Urinary bladder (tissue), 4 donors: ENCODE data around the gene PDE4B. TPM values are rescaled to one million over a fixed set of nuclear protein-coding genes. Genes with fewer than 3 reads are reported as not detected.
"Not testable (repeated sequence)": the region's sequence is repeated elsewhere in the genome, so short reads cannot be mapped to it uniquely, and the experiment has no call there.

Experiments used
- DNase-seq: peaks from one replicate; pipeline ENCODE4 v3.0.0-alpha.2; 2015; ENCODE audit errors: extremely low spot score
- H3K27ac ChIP-seq: one replicate; pipeline ENCODE4 v1.5.1; 2013; ENCODE audit warnings: low read depth, mild to moderate bottlenecking, moderate library complexity
- H3K36me3 ChIP-seq: one replicate; pipeline ENCODE4 v1.6.1; 2013; ENCODE audit warnings: mild to moderate bottlenecking, moderate library complexity; ENCODE audit not compliant: insufficient read depth
- H3K4me1 ChIP-seq: one replicate; pipeline ENCODE4 v1.6.1; 2013; ENCODE audit warnings: mild to moderate bottlenecking, moderate library complexity; ENCODE audit not compliant: insufficient read depth
- H3K4me3 ChIP-seq: one replicate; pipeline ENCODE4 v1.5.1; 2013; ENCODE audit warnings: low read depth, low read length
- WGBS: extraction: QIAGEN DNeasy Blood & Tissue Kit; methylation state at CpG from one replicate; pipeline ENCODE4 v1.1.7; 2013; 5-methylcytosine and 5-hydroxymethylcytosine counted together
- polyA plus RNA-seq: library from polyadenylated mRNA; stranded (reverse); fragments of 200-250 nt; gene quantifications from one replicate; pipeline ENCODE4 v1.2.3, GENCODE V29; 2013
- total RNA-seq: library from RNA; depleted of rRNA; stranded (reverse); fragments of >200 nt; gene quantifications from one replicate; pipeline ENCODE4 v1.2.3, GENCODE V29; 2014
- donor health status: healthy with polysubstance abuse.
- donor health status: healthy.

PDE4B gene
- total and polyA plus RNA-seq, 2 donors = 9.0 to 43.1 TPM

- no peak for DNase-seq
- 79% methylated on average over 5 of the region's 5 CpGs for WGBS
Observed at GRCh38 chr1:66403007-66403731, 610.5 kb downstream of the PDE4B start.

GRCh38 chr1:66405061-66405460 lies 612.4 kb downstream of the PDE4B start:
- no peak overlapping the region for H3K27ac ChIP-seq
- no peaks in the 10 kb centered on the region for H3K36me3 ChIP-seq
- no peak for DNase-seq
- no peak overlapping the region for H3K4me3 ChIP-seq
- H3K4me1 ChIP-seq = no peaks in the 10 kb centered on the region
- 84% methylated on average over 4 of the region's 4 CpGs for WGBS

More at GRCh38 chr1:66403007-66403731, 610.5 kb downstream of the PDE4B start:
- H3K4me1 ChIP-seq = no peaks in the 10 kb centered on the region
- H3K36me3 ChIP-seq = no peaks in the 10 kb centered on the region
- H3K27ac ChIP-seq = no peak overlapping the region
- H3K4me3 ChIP-seq = no peak overlapping the region

- not testable (repeated sequence) for DNase-seq, H3K27ac ChIP-seq, H3K4me1 ChIP-seq, H3K4me3 ChIP-seq, H3K36me3 ChIP-seq
- WGBS = 89% methylated on average over 1 of the region's 1 CpG
Observed at GRCh38 chr1:66411449-66411848, 618.8 kb downstream of the PDE4B start.

- DNase-seq = no peak
- Histone ChIP-seq H3K4me1 (no peaks in the 10 kb centered on the region), H3K4me3 (no peak overlapping the region), H3K36me3 (no peaks in the 10 kb centered on the region), H3K27ac (no peak overlapping the region)
Observed at GRCh38 chr1:66412704-66413103, 620.0 kb downstream of the PDE4B start.

- Histone ChIP-seq H3K36me3 (no peaks in the 10 kb centered on the region), H3K4me1 (no peaks in the 10 kb centered on the region), H3K4me3 (no peak overlapping the region), H3K27ac (no peak overlapping the region)
- no peak for DNase-seq
- WGBS = 59% methylated on average over 2 of the region's 2 CpGs
Observed at GRCh38 chr1:66413136-66413837, 620.6 kb downstream of the PDE4B start.

- DNase-seq = no peak
- H3K4me1 ChIP-seq = no peaks in the 10 kb centered on the region
- no peaks in the 10 kb centered on the region for H3K36me3 ChIP-seq
- WGBS = 41% methylated on average over 3 of the region's 3 CpGs
- H3K4me3 ChIP-seq = no peak overlapping the region
- no peak overlapping the region for H3K27ac ChIP-seq
Observed at GRCh38 chr1:66413838-66414175, 621.1 kb downstream of the PDE4B start.

GRCh38 chr1:66415281-66415680 lies 622.6 kb downstream of the PDE4B start:
- DNase-seq = no peak
- Histone ChIP-seq H3K36me3 (no peaks in the 10 kb centered on the region), H3K27ac (no peak overlapping the region), H3K4me3 (no peak overlapping the region), H3K4me1 (no peaks in the 10 kb centered on the region)
- 79% methylated on average over 2 of the region's 2 CpGs for WGBS

- no peak overlapping the region for H3K4me3 ChIP-seq
- 77% methylated on average over 1 of the region's 1 CpG for WGBS
- no peaks in the 10 kb centered on the region for H3K4me1 ChIP-seq
- no peak overlapping the region for H3K27ac ChIP-seq
- H3K36me3 ChIP-seq = no peaks in the 10 kb centered on the region
- no peak for DNase-seq
Observed at GRCh38 chr1:66415866-66416265, 623.2 kb downstream of the PDE4B start.

GRCh38 chr1:66416295-66416694 lies 623.6 kb downstream of the PDE4B start:
- Histone ChIP-seq H3K4me1 (no peaks in the 10 kb centered on the region), H3K4me3 (no peak overlapping the region), H3K36me3 (no peaks in the 10 kb centered on the region), H3K27ac (no peak overlapping the region)
- WGBS = 93% methylated on average over 3 of the region's 3 CpGs
- no peak for DNase-seq

GRCh38 chr1:66418021-66418420 lies 625.3 kb downstream of the PDE4B start:
- Histone ChIP-seq H3K36me3 (no peaks in the 10 kb centered on the region), H3K27ac (no peak overlapping the region), H3K4me1 (no peaks in the 10 kb centered on the region), H3K4me3 (no peak overlapping the region)
- 92% methylated on average over 1 of the region's 1 CpG for WGBS
- DNase-seq = no peak

- DNase-seq, H3K36me3 ChIP-seq, H3K27ac ChIP-seq, H3K4me1 ChIP-seq, H3K4me3 ChIP-seq: not testable (repeated sequence)
- WGBS = 92% methylated on average over 3 of the region's 3 CpGs
Observed at GRCh38 chr1:66420171-66420570, 627.5 kb downstream of the PDE4B start.

- not testable (repeated sequence) for H3K36me3 ChIP-seq, H3K4me3 ChIP-seq, H3K27ac ChIP-seq, H3K4me1 ChIP-seq, DNase-seq
- 86% methylated on average over 2 of the region's 2 CpGs for WGBS
Observed at GRCh38 chr1:66420906-66421305, 628.2 kb downstream of the PDE4B start.

GRCh38 chr1:66422804-66423203 lies 630.1 kb downstream of the PDE4B start:
- H3K4me3 ChIP-seq = no peak overlapping the region
- no peak overlapping the region for H3K27ac ChIP-seq
- DNase-seq = no peak
- H3K4me1 ChIP-seq = no peaks in the 10 kb centered on the region
- H3K36me3 ChIP-seq = no peaks in the 10 kb centered on the region
- WGBS = 90% methylated on average over 4 of the region's 4 CpGs
